Heart left ventricle (tissue), 13 donors: Measurements from ENCODE around the gene RND3.

Experiments
- CTCF ChIP-seq, 12 donors: fragments of 200-600 bp; sonication (generic) in 4 of 12; IDR thresholded peaks; one replicate each; pipeline versions ENCODE4 v1.5.0 to v1.8.0; 2018 to 2022; ENCODE audit warnings: antibody characterized with exemption in 12 of 12, mild to moderate bottlenecking in 5 of 12
- POLR2A ChIP-seq, 2 donors: fragments of 450-650 bp; IDR thresholded peaks; one replicate each; pipeline ENCODE4 v1.6.1; 2017; ENCODE audit warnings: antibody characterized with exemption in 2 of 2, mild to moderate bottlenecking in 2 of 2, moderate library complexity in 2 of 2
- donor health status: ischemic (EF 13 %, LVEDD 7.1; RV severe dilation, severe dysfunction).
- donor health status: DM: no; HTN: yes; CAD: no.
- donor health status: DM: no; HTN: no; CAD: no.
- donor health status: ischemic (EF 25% LVEDD 6.9; RV normal size, moderate dysfunction).
- donor health status: ischemic (EF 25% LVEDD 5.7; RV mildly dilated, moderate dysfunction).
- donor health status: ischemic (EF 35%, LVEDD 5.7; RV mildly dilated, moderate dysfunction).
- donor health status: nonischemic (EF 11% LVEDD 7.7; RV severe dilation, severe dysfunction).
- donor health status: DM: yes; HTN: yes; CAD: no.
- donor health status: PGD.
- donor health status: ischemic (EF 29% LVEDD 5.4; RV normal size, mild dysfunction).
- donor health status: nonischemic (EF 23%, LVEDD 6.1; RV moderate dilation, normal function).

- TF ChIP-seq CTCF (IDR thresholded peaks at IDR 0.05) (no peak), POLR2A (IDR thresholded peaks at IDR 0.05) (no peak)
Observed at GRCh38 chr2:150495993-150496627, 8.6 kb upstream of the RND3 start.
